CD4-positive, alpha-beta T cell (primary cell): Measurements from ENCODE around the gene GARS1. TPM values are rescaled to one million over a fixed set of nuclear protein-coding genes. Genes with fewer than 3 reads are reported as not detected.

ENCODE experiments used
- ATAC-seq: fragments of 200-7000 bp; cut with Tn5 transposase; one replicate; pipeline ENCODE4 v1.10.0; 2022; ENCODE audit warnings: mild to moderate bottlenecking; ENCODE audit not compliant: poor library complexity
- CTCF ChIA-PET: fragments of 350-600 bp; sonication (Branson Sonifier 250); formaldehyde crosslinking; loops from one replicate; lab custom pipeline; 2021; ENCODE audit warnings: antibody characterized with exemption, inconsistent platforms; lab: Charles Lee
- POLR2A ChIA-PET: fragments of 350-600 bp; sonication (Branson Sonifier 250); formaldehyde crosslinking; loops from one replicate; lab custom pipeline; 2021; ENCODE audit warnings: antibody characterized with exemption, inconsistent platforms; lab: Charles Lee
- DNase-seq, 14 experiments: peaks; one replicate each; pipeline ENCODE4 v3.0.0-alpha.2; 2013 to 2020; ENCODE audit warnings: mixed read lengths in 2 of 14
- H3K27ac ChIP-seq, 2 donors: one replicate each; pipeline versions ENCODE4 v1.5.1 to v1.7.0; 2013; ENCODE audit warnings: low read length in 2 of 2, low read depth in 1 of 2, mild to moderate bottlenecking in 1 of 2
- H3K27me3 ChIP-seq, 2 experiments: 1 replicate in 1 of 2; 2 replicates in 1 of 2; pipeline versions ENCODE4 v1.6.1 to v1.7.0; 2013; ENCODE audit warnings: low read length in 2 of 2, control low read depth in 1 of 2, mild to moderate bottlenecking in 1 of 2, moderate library complexity in 1 of 2; ENCODE audit not compliant: insufficient read depth in 2 of 2, control insufficient read depth in 1 of 2
- H3K36me3 ChIP-seq: one replicate; pipeline ENCODE4 v1.6.1; 2013; ENCODE audit warnings: low read length, control low read depth; ENCODE audit not compliant: insufficient read depth
- H3K4me1 ChIP-seq: one replicate; pipeline ENCODE4 v1.6.1; 2013; ENCODE audit warnings: low read length, control low read depth; ENCODE audit not compliant: insufficient read depth
- H3K4me3 ChIP-seq: one replicate; pipeline ENCODE4 v1.5.1; 2013; ENCODE audit warnings: mild to moderate bottlenecking, low read length, moderate library complexity
- H3K9me3 ChIP-seq, 2 experiments: 1 replicate in 1 of 2; 2 replicates in 1 of 2; pipeline versions ENCODE4 v1.6.1 to v1.7.0; 2013; ENCODE audit warnings: low read length in 2 of 2, mild to moderate bottlenecking in 2 of 2, control low read depth in 1 of 2, moderate library complexity in 1 of 2; ENCODE audit not compliant: control insufficient read depth in 1 of 2, insufficient read depth in 1 of 2
- H3K27ac Mint-ChIP-seq: one replicate; pipeline ENCODE4 v1.8.0; 2020; ENCODE audit warnings: mixed read lengths
- H3K27me3 Mint-ChIP-seq: one replicate; pipeline ENCODE4 v1.8.0; 2021; ENCODE audit warnings: mixed read lengths
- H3K36me3 Mint-ChIP-seq: one replicate; pipeline ENCODE4 v1.8.0; 2021; ENCODE audit warnings: low read depth, mixed read lengths
- H3K4me1 Mint-ChIP-seq: one replicate; pipeline ENCODE4 v1.8.0; 2021; ENCODE audit warnings: low read depth, mixed read lengths
- H3K4me3 Mint-ChIP-seq: one replicate; pipeline ENCODE4 v1.8.0; 2020; ENCODE audit warnings: mild to moderate bottlenecking, mixed read lengths
- H3K9me3 Mint-ChIP-seq: one replicate; pipeline ENCODE4 v1.8.0; 2020; ENCODE audit warnings: mixed read lengths
- CTCF ChIP-seq: fragments of 200-600 bp; IDR thresholded peaks from one replicate; pipeline ENCODE4 v1.8.0; 2022; ENCODE audit warnings: antibody characterized with exemption, mild to moderate bottlenecking
- intact Hi-C, 2 experiments: fragments of 100-400 bp; cut with DNase I in 1 of 2; cut with micrococcal nuclease in 1 of 2; formaldehyde crosslinking; loops; one replicate each; pipeline versions ENCODE4 v1.15.1 to v1.9.0; 2023 to 2025; cut with DNase I, micrococcal nuclease
- polyA plus RNA-seq, 2 donors: library from polyadenylated mRNA; unstranded; fragments of 120-200 nt; gene quantifications; one replicate each; pipeline ENCODE4 v1.2.1, GENCODE V29; 2013
- total RNA-seq, 174 experiments: library from RNA in 2 of 174; stranded (reverse) in 2 of 174; gene quantifications; one replicate each; pipeline ENCODE4 v1.2.3 and lab custom pipeline; 2021 to 2026

The GARS1 gene
- 100 to 1,000 TPM; 127 to 132 TPM for total RNA-seq
- 51.3 TPM for polyA plus RNA-seq (2013, experiment 1 of 2)
- 61.1 TPM for polyA plus RNA-seq (2013, experiment 2 of 2)
- 82.8 to 1,151 (median 147) reads per million in 172 experiments for total RNA-seq (lab: John Stamatoyannopoulos, UW)

- ChIA-PET POLR2A (interaction anchor here (0.5 to 1.7 kb wide), 12 partner anchors 8 to 460 kb away, joined by 3 to 12 read pairs (median 4); partner anchors contain the start of genes MTURN, NOD1 and ZNRF2), CTCF (no interaction called here)
- Histone ChIP-seq H3K27ac (peak within 1 kb of the TSS; percentile 88 to 90), H3K4me3 (peak within 1 kb of the TSS; percentile 85), H3K27me3 (no peaks in the 10 kb centered on the region), H3K36me3 (peaks cover 10% of the 10 kb centered on the region), H3K4me1 (peaks cover 28% of the 10 kb centered on the region), H3K9me3 (no peaks in the 10 kb centered on the region)
- DNase-seq: peak; percentile 80 to 95 (median 87)
- Mint-ChIP-seq H3K9me3 (no peaks in the 10 kb centered on the region), H3K27ac (peak within 1 kb of the TSS; percentile 100), H3K4me1 (peaks cover 85% of the 10 kb centered on the region), H3K27me3 (no peaks in the 10 kb centered on the region), H3K36me3 (peaks cover 52% of the 10 kb centered on the region), H3K4me3 (peak within 1 kb of the TSS; percentile 99)
- TF ChIP-seq CTCF: no peak
- ATAC-seq: peak; percentile 82
- intact Hi-C loops: loop anchor here (2.0 to 10.0 kb wide), 5 partner anchors 90 to 1900 kb away; partner anchors contain the start of genes AVL9 (in 1 of the 2), FKBP14 (in 1 of the 2), GGCT (in 1 of the 2) and LSM5 (in 1 of the 2)
Measured at GRCh38 chr7:30594540-30595435, at the start of gene GARS1. Gene GARS1, plus strand, starts transcription at chr7:30594878. Its CDS starts 44 bp downstream, at chr7:30594922.

DNA sequence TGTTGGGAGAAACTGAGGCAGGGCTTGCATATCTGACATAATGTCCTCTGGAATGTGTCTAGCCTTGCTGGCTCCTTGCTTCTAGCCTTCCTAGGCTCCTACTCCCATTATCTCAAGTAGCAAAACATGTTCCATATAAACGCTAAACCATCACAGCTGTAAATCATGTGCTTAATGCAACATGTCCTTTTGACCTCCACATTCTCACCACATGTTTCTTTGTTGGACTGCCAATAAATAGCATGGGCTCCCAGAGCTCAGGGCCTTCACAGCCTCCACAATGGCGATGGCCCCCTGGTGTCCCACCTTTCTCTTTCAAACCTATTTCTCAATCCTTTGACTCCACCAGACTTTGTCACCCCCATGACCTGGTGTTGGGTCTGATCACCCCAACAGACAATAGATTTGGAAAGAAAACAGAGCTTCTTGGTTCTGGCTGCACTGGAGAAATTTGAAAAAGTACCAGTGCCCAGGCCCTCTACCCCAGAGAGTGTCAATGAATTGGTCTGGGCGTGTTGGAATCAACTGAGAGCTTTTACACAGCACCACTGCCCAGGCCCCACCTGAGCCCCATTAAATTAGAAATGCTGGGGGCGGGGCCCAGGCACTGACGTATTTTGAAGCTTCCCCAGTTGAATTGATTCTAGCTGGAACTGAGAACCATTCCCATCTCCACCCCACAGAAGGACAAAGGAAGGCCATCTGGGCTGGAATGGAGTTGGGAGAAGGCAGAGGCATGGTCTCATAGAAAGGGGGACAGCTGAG is 48.7 kb upstream of the GARS1 start:
- no peak overlapping the region for H3K27ac ChIP-seq
- no peak for TF ChIP-seq CTCF
- H3K9me3 ChIP-seq: no peaks in the 10 kb centered on the region
- Mint-ChIP-seq H3K27ac (no peak overlapping the region), H3K27me3 (no peaks in the 10 kb centered on the region), H3K9me3 (no peaks in the 10 kb centered on the region), H3K36me3 (peaks cover 58% of the 10 kb centered on the region), H3K4me1 (peaks cover 5% of the 10 kb centered on the region), H3K4me3 (no peak overlapping the region)
- POLR2A ChIA-PET: interaction anchor here (1.5 kb wide), 1 partner anchor 11 kb away, joined by 3 read pairs; no protein-coding TSS in a partner anchor
- H3K4me1 ChIP-seq: no peaks in the 10 kb centered on the region
- CTCF ChIA-PET: interaction anchor here (1.3 kb wide), 1 partner anchor 18 kb away, joined by 4 read pairs; no protein-coding TSS in a partner anchor
- intact Hi-C loops: no loop called here
- DNase-seq (no peak), ATAC-seq (no peak)
- peaks cover 20% of the 10 kb centered on the region for H3K36me3 ChIP-seq
- no peaks in the 10 kb centered on the region for H3K27me3 ChIP-seq
- H3K4me3 ChIP-seq: no peak overlapping the region

- Histone ChIP-seq H3K27me3 (no peaks in the 10 kb centered on the region), H3K4me3 (no peak overlapping the region), H3K4me1 (no peaks in the 10 kb centered on the region), H3K36me3 (peaks cover 20% of the 10 kb centered on the region), H3K9me3 (no peaks in the 10 kb centered on the region), H3K27ac (no peak overlapping the region)
- Mint-ChIP-seq H3K27ac (no peak overlapping the region), H3K36me3 (peaks cover 58% of the 10 kb centered on the region), H3K4me1 (peaks cover 5% of the 10 kb centered on the region), H3K9me3 (no peaks in the 10 kb centered on the region), H3K4me3 (no peak overlapping the region), H3K27me3 (no peaks in the 10 kb centered on the region)
- ATAC-seq (no peak), DNase-seq (no peak)
- ChIA-PET CTCF (interaction anchor here (1.3 kb wide), 1 partner anchor 17 kb away, joined by 4 read pairs; no protein-coding TSS in a partner anchor), POLR2A (interaction anchor here (1.5 kb wide), 1 partner anchor 10 kb away, joined by 3 read pairs; no protein-coding TSS in a partner anchor)
- TF ChIP-seq CTCF: no peak
- intact Hi-C loops: no loop called here
Measured at GRCh38 chr7:30546596-30546995, 48.1 kb upstream of the GARS1 start.
